GM10266 (cell line): Measurements from ENCODE around the gene FSTL4.

Source experiments
- DNase-seq: peaks from one replicate; pipeline ENCODE4 v3.0.0; 2012; ENCODE audit errors: extremely low spot score
- TF ChIP-seq, protein P1 (sequence below): IDR thresholded peaks from 2 replicates; pipeline ENCODE4 v1.5.1; 2012; ENCODE audit warnings: mild to moderate bottlenecking, low read depth; ENCODE audit not compliant: control insufficient read depth, insufficient read depth; ENCODE audit errors: missing control alignments

Gene FSTL4

DNA sequence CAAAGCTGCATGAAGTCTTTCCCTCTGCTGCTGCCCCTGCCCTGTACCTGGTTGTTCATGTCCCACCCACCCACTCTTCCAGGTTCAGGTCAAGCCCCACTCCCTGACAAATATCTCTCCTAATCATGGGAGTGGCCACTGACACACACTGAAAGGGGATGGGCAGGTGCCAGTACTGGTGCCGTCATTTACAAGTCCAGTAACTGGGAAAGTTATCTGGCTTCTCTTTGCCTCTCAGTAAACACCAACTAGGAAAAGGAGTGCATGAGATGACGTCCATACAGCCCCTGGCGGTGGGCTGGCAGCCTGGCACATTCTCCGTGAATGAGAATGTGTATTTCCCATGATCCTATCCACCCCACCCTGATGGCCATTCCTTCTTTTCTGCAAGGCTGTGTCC is 225.2 kb downstream of the FSTL4 start:
- TF ChIP-seq, protein P1, sequence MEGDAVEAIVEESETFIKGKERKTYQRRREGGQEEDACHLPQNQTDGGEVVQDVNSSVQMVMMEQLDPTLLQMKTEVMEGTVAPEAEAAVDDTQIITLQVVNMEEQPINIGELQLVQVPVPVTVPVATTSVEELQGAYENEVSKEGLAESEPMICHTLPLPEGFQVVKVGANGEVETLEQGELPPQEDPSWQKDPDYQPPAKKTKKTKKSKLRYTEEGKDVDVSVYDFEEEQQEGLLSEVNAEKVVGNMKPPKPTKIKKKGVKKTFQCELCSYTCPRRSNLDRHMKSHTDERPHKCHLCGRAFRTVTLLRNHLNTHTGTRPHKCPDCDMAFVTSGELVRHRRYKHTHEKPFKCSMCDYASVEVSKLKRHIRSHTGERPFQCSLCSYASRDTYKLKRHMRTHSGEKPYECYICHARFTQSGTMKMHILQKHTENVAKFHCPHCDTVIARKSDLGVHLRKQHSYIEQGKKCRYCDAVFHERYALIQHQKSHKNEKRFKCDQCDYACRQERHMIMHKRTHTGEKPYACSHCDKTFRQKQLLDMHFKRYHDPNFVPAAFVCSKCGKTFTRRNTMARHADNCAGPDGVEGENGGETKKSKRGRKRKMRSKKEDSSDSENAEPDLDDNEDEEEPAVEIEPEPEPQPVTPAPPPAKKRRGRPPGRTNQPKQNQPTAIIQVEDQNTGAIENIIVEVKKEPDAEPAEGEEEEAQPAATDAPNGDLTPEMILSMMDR: no peak

DNA sequence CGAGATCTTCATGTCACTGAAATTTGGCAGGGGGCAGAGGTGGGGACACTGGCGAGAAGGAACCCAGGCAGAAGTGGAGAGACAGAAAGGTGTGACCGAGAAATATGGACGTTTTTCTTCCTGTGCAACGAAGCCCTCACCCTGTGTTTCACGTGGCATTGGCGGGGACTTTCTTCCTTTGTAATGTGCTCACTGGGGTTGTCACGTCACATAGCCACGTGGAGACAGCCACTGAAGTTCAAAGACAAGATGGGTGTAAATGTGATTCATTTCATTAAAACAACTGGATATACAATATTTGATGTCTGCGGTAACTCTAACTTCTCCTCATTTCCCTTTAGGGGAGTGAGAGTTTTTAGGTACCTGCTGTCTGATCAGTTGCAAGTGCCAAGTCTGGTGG is 225.7 kb downstream of the FSTL4 start:
- TF ChIP-seq, protein P1: no peak
- no peak for DNase-seq

More for the DNA sequence above, 225.2 kb downstream of the FSTL4 start:
- no peak for DNase-seq

- TF ChIP-seq, protein P1: no peak
- DNase-seq: no peak
Observed at GRCh38 chr5:133385346-133385745, 227.0 kb downstream of the FSTL4 start.

GRCh38 chr5:133384903-133385302 is 227.4 kb downstream of the FSTL4 start:
- DNase-seq: no peak
- TF ChIP-seq, protein P1: no peak

- TF ChIP-seq, protein P1: no peak
- no peak for DNase-seq
Observed at GRCh38 chr5:133384120-133384855, 228.1 kb downstream of the FSTL4 start.

DNA sequence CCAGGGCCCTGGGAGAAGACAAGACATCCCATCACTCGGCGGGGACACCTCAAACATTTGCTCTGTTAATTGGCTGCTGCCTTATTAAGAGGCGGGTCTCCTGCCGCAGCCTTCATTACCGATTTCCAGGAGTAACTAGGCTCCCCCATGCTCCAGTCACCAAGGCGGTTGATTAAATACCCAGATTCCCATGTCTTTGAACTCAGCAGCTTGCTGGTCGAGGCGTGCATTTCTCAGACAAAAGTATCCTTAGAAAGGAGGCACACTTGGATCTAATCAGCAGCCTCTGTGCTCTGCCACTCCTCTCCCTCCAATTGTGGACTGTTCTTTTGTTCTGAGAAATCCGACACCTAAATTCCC is 228.8 kb downstream of the FSTL4 start:
- DNase-seq: no peak
- TF ChIP-seq, protein P1: no peak
